ENCODE data around the gene SERAC1.
"Not testable (repeated sequence)": the region's sequence is repeated elsewhere in the genome, so short reads cannot be mapped to it uniquely, and the experiment has no call there.

The SERAC1 gene

DNA sequence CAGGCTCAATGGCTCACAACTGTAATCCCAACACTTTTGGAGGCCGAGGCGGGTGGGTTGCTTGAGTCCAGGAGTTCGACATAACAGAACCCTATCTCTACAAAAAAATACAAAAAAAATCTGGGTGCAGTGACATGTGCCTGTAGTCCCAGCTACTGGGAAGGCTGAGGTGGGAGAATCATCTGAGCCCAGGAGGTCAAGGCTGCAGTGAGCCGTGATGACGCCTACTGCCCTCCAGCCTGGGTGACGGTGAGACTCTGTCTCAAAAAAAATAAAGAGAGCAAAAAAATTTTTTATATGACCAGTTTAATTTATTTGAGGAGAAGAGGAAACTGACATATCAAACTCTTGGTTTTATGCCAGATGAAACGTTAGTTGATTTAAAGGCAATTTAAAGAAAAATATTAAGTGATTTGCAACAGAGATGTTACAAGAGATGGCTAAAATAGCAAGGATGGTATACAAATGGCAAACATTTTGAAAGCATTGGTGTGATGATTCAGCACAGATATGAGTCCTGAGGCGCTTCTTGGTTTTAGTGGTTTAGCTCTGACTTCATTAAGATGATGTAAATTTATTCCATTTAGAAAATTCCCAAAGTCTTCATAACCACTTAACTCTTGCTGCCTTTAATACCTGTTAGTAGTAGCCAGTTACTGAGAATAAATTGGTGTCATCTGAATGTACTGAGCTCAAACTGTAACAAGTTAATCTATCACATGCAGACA is 17.8 kb upstream of the SERAC1 start:
- Histone ChIP-seq H3K4me3 (ENCODE audit: low read depth, low read length, poor library complexity, severe bottlenecking) (no peak overlapping the region), H3K36me3 (ENCODE audit: insufficient read depth, low read length) (peaks cover 11% of the 10 kb centered on the region; the same call in 1 of the 2 replicates), H2AFZ (ENCODE audit: low read length) (no peak overlapping the region), H3K79me2 (ENCODE audit: insufficient read depth, low read length) (no peaks in the 10 kb centered on the region), H3K9ac (ENCODE audit: low read length) (no peak overlapping the region), H3K4me2 (ENCODE audit: low read length) (no peak overlapping the region), H3K9me3 (ENCODE audit: low read length) (no peaks in the 10 kb centered on the region), H3F3A (ENCODE audit: insufficient read depth, low read length) (no peaks in the 10 kb centered on the region), H4K20me1 (ENCODE audit: insufficient read depth, low read length) (no peaks in the 10 kb centered on the region), H3K9me2 (ENCODE audit: low read depth, low read length) (no peaks in the 10 kb centered on the region), H3K27me3 (ENCODE audit: insufficient read depth, low read length) (no peaks in the 10 kb centered on the region), H3K27ac (ENCODE audit: low read depth, low read length, poor library complexity, severe bottlenecking) (no peak overlapping the region), H3K4me1 (ENCODE audit: insufficient read depth, low read length, severe bottlenecking) (no peaks in the 10 kb centered on the region)
- TF ChIP-seq, protein P1, sequence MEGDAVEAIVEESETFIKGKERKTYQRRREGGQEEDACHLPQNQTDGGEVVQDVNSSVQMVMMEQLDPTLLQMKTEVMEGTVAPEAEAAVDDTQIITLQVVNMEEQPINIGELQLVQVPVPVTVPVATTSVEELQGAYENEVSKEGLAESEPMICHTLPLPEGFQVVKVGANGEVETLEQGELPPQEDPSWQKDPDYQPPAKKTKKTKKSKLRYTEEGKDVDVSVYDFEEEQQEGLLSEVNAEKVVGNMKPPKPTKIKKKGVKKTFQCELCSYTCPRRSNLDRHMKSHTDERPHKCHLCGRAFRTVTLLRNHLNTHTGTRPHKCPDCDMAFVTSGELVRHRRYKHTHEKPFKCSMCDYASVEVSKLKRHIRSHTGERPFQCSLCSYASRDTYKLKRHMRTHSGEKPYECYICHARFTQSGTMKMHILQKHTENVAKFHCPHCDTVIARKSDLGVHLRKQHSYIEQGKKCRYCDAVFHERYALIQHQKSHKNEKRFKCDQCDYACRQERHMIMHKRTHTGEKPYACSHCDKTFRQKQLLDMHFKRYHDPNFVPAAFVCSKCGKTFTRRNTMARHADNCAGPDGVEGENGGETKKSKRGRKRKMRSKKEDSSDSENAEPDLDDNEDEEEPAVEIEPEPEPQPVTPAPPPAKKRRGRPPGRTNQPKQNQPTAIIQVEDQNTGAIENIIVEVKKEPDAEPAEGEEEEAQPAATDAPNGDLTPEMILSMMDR (IDR thresholded peaks at IDR 0.05; ENCODE audit: low read length) = no peak
- TF ChIP-seq EZH2 (IDR thresholded peaks at IDR 0.05; ENCODE audit: borderline replicate concordance, low read length) = no peak

DNA sequence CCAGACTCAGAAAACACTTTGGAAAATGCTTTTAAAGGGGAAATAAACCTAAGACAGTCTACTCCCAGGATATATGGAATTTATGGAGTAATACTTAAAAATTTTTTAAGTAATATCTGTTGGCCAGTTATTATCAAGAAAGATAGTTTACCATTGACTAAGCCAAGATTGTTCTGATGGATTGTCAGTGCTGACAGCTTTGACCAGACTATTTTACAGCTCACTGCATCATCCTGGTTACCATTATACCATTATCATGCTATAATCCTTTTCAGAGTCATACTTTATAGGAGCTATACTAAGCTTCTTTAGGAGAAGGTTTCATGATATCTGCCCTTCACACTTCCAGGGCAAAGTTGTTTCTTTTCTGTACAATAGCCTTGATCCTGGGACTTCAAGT is 16.5 kb upstream of the SERAC1 start:
- no peaks in the 10 kb centered on the region for H3F3A ChIP-seq (ENCODE audit: insufficient read depth, low read length)
- no peak overlapping the region for H3K9ac ChIP-seq (ENCODE audit: low read length)
- H3K9me2 ChIP-seq (ENCODE audit: low read depth, low read length) = no peaks in the 10 kb centered on the region
- no peaks in the 10 kb centered on the region for H3K4me1 ChIP-seq (ENCODE audit: insufficient read depth, low read length, severe bottlenecking)
- H3K36me3 ChIP-seq (ENCODE audit: insufficient read depth, low read length) = peaks cover 11% of the 10 kb centered on the region; the same call in 1 of the 2 replicates
- no peaks in the 10 kb centered on the region for H3K9me3 ChIP-seq (ENCODE audit: low read length)
- TF ChIP-seq, protein P1 (IDR thresholded peaks at IDR 0.05; ENCODE audit: low read length) = no peak
- TF ChIP-seq EZH2 (IDR thresholded peaks at IDR 0.05; ENCODE audit: borderline replicate concordance, low read length) = no peak
- H3K27ac ChIP-seq (ENCODE audit: low read depth, low read length, poor library complexity, severe bottlenecking) = no peak overlapping the region
- no peak overlapping the region for H2AFZ ChIP-seq (ENCODE audit: low read length)
- H3K79me2 ChIP-seq (ENCODE audit: insufficient read depth, low read length) = no peaks in the 10 kb centered on the region
- no peak overlapping the region for H3K4me3 ChIP-seq (ENCODE audit: low read depth, low read length, poor library complexity, severe bottlenecking)
- no peaks in the 10 kb centered on the region for H4K20me1 ChIP-seq (ENCODE audit: insufficient read depth, low read length)
- no peaks in the 10 kb centered on the region for H3K27me3 ChIP-seq (ENCODE audit: insufficient read depth, low read length)
- H3K4me2 ChIP-seq (ENCODE audit: low read length) = no peak overlapping the region

DNA sequence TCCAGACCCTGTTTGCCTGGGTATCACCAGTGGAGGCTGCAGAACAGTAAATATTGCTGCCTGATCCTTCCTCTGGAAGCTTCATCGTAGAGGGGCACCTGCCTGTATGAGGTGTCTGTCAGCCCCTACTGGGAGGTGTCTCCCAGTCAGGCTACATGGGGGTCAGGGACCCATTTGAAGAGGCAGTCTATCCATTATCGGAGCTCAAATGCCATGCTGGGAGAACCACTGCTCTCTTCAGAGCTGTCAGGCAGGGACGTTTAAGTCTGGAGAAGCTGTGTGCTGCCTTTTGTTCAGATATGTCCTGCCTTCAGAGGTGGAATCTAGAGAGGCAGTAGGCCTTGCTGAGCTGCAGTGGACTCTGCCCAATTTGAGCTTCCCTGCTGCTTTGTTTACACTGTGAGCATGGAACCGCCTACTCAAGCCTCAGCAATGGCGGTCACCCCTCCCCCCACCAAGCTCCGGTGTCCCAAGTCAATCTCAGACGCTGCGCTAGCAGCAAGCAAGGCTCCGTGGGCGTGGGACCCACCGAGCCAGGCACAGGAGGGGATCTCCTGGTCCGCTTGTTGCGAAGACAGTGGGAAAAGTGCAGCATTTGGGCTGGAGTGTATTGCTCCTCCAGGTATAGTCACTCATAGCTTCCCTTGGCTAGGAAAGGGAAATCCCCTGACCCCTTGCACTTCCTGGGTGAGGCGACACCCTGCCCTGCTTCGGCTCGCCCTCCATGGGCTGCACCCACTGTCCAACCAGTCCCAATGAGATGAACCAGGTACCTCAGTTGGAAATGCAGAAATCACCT is 15.3 kb upstream of the SERAC1 start:
- not testable (repeated sequence) for H2AFZ ChIP-seq (ENCODE audit: low read length); H4K20me1 ChIP-seq (ENCODE audit: insufficient read depth, low read length); H3K27ac ChIP-seq (ENCODE audit: low read depth, low read length, poor library complexity, severe bottlenecking); H3K9me2 ChIP-seq (ENCODE audit: low read depth, low read length); H3K79me2 ChIP-seq (ENCODE audit: insufficient read depth, low read length); H3K9me3 ChIP-seq (ENCODE audit: low read length); H3K4me2 ChIP-seq (ENCODE audit: low read length); H3K4me3 ChIP-seq (ENCODE audit: low read depth, low read length, poor library complexity, severe bottlenecking); H3K27me3 ChIP-seq (ENCODE audit: insufficient read depth, low read length); H3K4me1 ChIP-seq (ENCODE audit: insufficient read depth, low read length, severe bottlenecking); H3F3A ChIP-seq (ENCODE audit: insufficient read depth, low read length); H3K9ac ChIP-seq (ENCODE audit: low read length)
- H3K36me3 ChIP-seq (ENCODE audit: insufficient read depth, low read length) = peaks cover 11% of the 10 kb centered on the region; the same call in 1 of the 2 replicates

DNA sequence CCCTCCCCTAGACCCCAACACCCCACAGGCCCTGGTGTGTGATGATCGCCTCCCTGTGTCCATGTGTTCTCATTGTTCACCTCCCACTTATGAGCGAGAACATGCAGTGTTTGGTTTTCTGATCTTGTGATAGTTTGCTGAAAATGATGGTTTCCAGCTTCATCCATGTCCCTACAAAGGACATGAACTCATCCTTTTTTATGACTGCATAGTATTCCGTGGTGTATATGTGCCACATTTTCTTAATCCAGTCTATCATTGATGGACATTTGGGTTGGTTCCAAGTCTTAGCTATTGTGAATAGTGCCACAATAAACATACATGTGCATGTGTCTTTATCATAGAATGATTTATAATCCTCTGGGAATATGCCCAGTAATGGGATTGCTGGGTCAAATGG is 9.7 kb upstream of the SERAC1 start:
- not testable (repeated sequence) for H3K4me1 ChIP-seq (ENCODE audit: insufficient read depth, low read length, severe bottlenecking); H2AFZ ChIP-seq (ENCODE audit: low read length); H3F3A ChIP-seq (ENCODE audit: insufficient read depth, low read length)

More for the DNA sequence above, 9.7 kb upstream of the SERAC1 start:
- H3K27ac ChIP-seq (ENCODE audit: low read depth, low read length, poor library complexity, severe bottlenecking); H3K27me3 ChIP-seq (ENCODE audit: insufficient read depth, low read length); H3K4me2 ChIP-seq (ENCODE audit: low read length); H3K9me3 ChIP-seq (ENCODE audit: low read length); H3K9me2 ChIP-seq (ENCODE audit: low read depth, low read length); H4K20me1 ChIP-seq (ENCODE audit: insufficient read depth, low read length); H3K4me3 ChIP-seq (ENCODE audit: low read depth, low read length, poor library complexity, severe bottlenecking); H3K9ac ChIP-seq (ENCODE audit: low read length); H3K36me3 ChIP-seq (ENCODE audit: insufficient read depth, low read length); H3K79me2 ChIP-seq (ENCODE audit: insufficient read depth, low read length): not testable (repeated sequence)
